ENCODE measurements around the gene PAFAH1B2. TPM values are rescaled to one million over a fixed set of nuclear protein-coding genes. Genes with fewer than 3 reads are reported as not detected.
A peak's percentile ranks its signal among the peaks of the same experiment; 100 is the strongest.
"Not testable (repeated sequence)": the region's sequence is repeated elsewhere in the genome, so short reads cannot be mapped to it uniquely, and the experiment has no call there.

The PAFAH1B2 gene
- total RNA-seq, 8 experiments from 2014 or later, result 56.8 to 115 (median 75.8) TPM

GRCh38 chr11:117107701-117108590 is 36.1 kb upstream of the PAFAH1B2 start:
- 17 to 76% (median 47%) methylated on average over 2 to 5 of the region's 5 CpGs; no CpG with 5 or more reads in 2 of the 10 experiments for WGBS, 10 experiments
- peak in 3 of 8 experiments; percentile 35 to 77 (median 69) for ATAC-seq (replicated peaks in 6 of 8)
- in situ Hi-C loops (cut with MboI; ENCODE audit: low pct_unique_long_range_greater_than_20kb in 2 of 9, low sequenced_read_pairs in 9 of 9, unreplicated experiment in 9 of 9), result loop anchor here in 8 of 9 experiments (10.0 to 25.0 kb wide), 5 partner anchors 221 to 321 kb away; partner anchors contain the start of genes APOA5 (in 1 of the 8) and ZPR1 (in 1 of the 8)
- Histone ChIP-seq H3K27ac (no peak overlapping the region), H3K4me3 (no peak overlapping the region), H3K4me1 (replicated peaks in 1 of 2) (no peaks in the 10 kb centered on the region)

- Histone ChIP-seq H3K4me3 (no peak overlapping the region), H3K4me1 (replicated peaks in 1 of 2) (no peaks in the 10 kb centered on the region), H3K27ac (no peak overlapping the region)
- in situ Hi-C loops (cut with MboI; ENCODE audit: low pct_unique_long_range_greater_than_20kb in 2 of 9, low sequenced_read_pairs in 9 of 9, unreplicated experiment in 9 of 9), result loop anchor here in 2 of 9 experiments (25.0 kb wide), 2 partner anchors 223 to 323 kb away; partner anchors contain the start of genes APOA5 (in 1 of the 2) and ZPR1 (in 1 of the 2)
- no peak for ATAC-seq (replicated peaks in 6 of 8)
- 80 to 90% (median 80%) methylated on average over 1 to 2 of the region's 39 CpGs; no CpG with 5 or more reads in 7 of the 10 experiments for WGBS, 10 experiments
Measured at GRCh38 chr11:117110294-117110950, 33.7 kb upstream of the PAFAH1B2 start.

- H3K4me3 ChIP-seq; H3K4me1 ChIP-seq (replicated peaks in 1 of 2); ATAC-seq (replicated peaks in 6 of 8); H3K27ac ChIP-seq: not testable (repeated sequence)
- in situ Hi-C loops (cut with MboI; ENCODE audit: low pct_unique_long_range_greater_than_20kb in 2 of 9, low sequenced_read_pairs in 9 of 9, unreplicated experiment in 9 of 9), result loop anchor here in 2 of 9 experiments (25.0 kb wide), 2 partner anchors 225 to 325 kb away; partner anchors contain the start of genes APOA5 (in 1 of the 2) and ZPR1 (in 1 of the 2)
- 0 to 100% (median 70%) methylated on average over 1 to 3 of the region's 3 CpGs; no CpG with 5 or more reads in 3 of the 10 experiments for whole genome bisulfite sequencing, 10 experiments
Measured at GRCh38 chr11:117112497-117112896, 31.6 kb upstream of the PAFAH1B2 start.

- WGBS, 10 experiments, result 57 to 100% (median 86%) methylated on average over 1 of the region's 1 CpG; no CpG with 5 or more reads in 7 of the 10 experiments
Measured at GRCh38 chr11:117112939-117113338, 31.1 kb upstream of the PAFAH1B2 start.

GRCh38 chr11:117117681-117118080 is 26.4 kb upstream of the PAFAH1B2 start:
- H3K4me3 ChIP-seq, result no peak overlapping the region
- ATAC-seq (replicated peaks in 6 of 8), result peak in 1 of 8 experiments; percentile 27
- H3K27ac ChIP-seq, result no peak overlapping the region
- in situ Hi-C loops (cut with MboI; ENCODE audit: low pct_unique_long_range_greater_than_20kb in 2 of 9, low sequenced_read_pairs in 9 of 9, unreplicated experiment in 9 of 9), result loop anchor here in 2 of 9 experiments (25.0 kb wide), 2 partner anchors 230 to 330 kb away; partner anchors contain the start of genes APOA5 (in 1 of the 2) and ZPR1 (in 1 of the 2)
- no peaks in the 10 kb centered on the region for H3K4me1 ChIP-seq (replicated peaks in 1 of 2)

More at GRCh38 chr11:117112939-117113338, 31.1 kb upstream of the PAFAH1B2 start:
- ATAC-seq (replicated peaks in 6 of 8); H3K4me3 ChIP-seq; H3K27ac ChIP-seq; H3K4me1 ChIP-seq (replicated peaks in 1 of 2): not testable (repeated sequence)
- in situ Hi-C loops (cut with MboI; ENCODE audit: low pct_unique_long_range_greater_than_20kb in 2 of 9, low sequenced_read_pairs in 9 of 9, unreplicated experiment in 9 of 9), result loop anchor here in 2 of 9 experiments (25.0 kb wide), 2 partner anchors 226 to 326 kb away; partner anchors contain the start of genes APOA5 (in 1 of the 2) and ZPR1 (in 1 of the 2)

GRCh38 chr11:117121176-117121575 is 22.9 kb upstream of the PAFAH1B2 start:
- H3K4me1 ChIP-seq (replicated peaks in 1 of 2), result no peaks in the 10 kb centered on the region
- H3K27ac ChIP-seq, result no peak overlapping the region
- ATAC-seq (replicated peaks in 6 of 8), result no peak
- in situ Hi-C loops (cut with MboI; ENCODE audit: low pct_unique_long_range_greater_than_20kb in 2 of 9, low sequenced_read_pairs in 9 of 9, unreplicated experiment in 9 of 9), result loop anchor here in 2 of 9 experiments (25.0 kb wide), 2 partner anchors 234 to 334 kb away; partner anchors contain the start of genes APOA5 (in 1 of the 2) and ZPR1 (in 1 of the 2)
- H3K4me3 ChIP-seq, result no peak overlapping the region

GRCh38 chr11:117122556-117122955 is 21.5 kb upstream of the PAFAH1B2 start:
- Histone ChIP-seq H3K4me1 (replicated peaks in 1 of 2) (no peaks in the 10 kb centered on the region), H3K27ac (no peak overlapping the region), H3K4me3 (no peak overlapping the region)
- WGBS, 10 experiments, result 26 to 100% (median 73%) methylated on average over 1 to 3 of the region's 5 CpGs; no CpG with 5 or more reads in 2 of the 10 experiments
- ATAC-seq (replicated peaks in 6 of 8), result no peak
- in situ Hi-C loops (cut with MboI; ENCODE audit: low pct_unique_long_range_greater_than_20kb in 2 of 9, low sequenced_read_pairs in 9 of 9, unreplicated experiment in 9 of 9), result loop anchor here in 2 of 9 experiments (25.0 kb wide), 2 partner anchors 235 to 335 kb away; partner anchors contain the start of genes APOA5 (in 1 of the 2) and ZPR1 (in 1 of the 2)

GRCh38 chr11:117126223-117126965 is 17.7 kb upstream of the PAFAH1B2 start:
- WGBS, 10 experiments, result 57 to 100% (median 76%) methylated on average over 1 to 7 of the region's 7 CpGs; no CpG with 5 or more reads in 2 of the 10 experiments

GRCh38 chr11:117127171-117127901 is 16.8 kb upstream of the PAFAH1B2 start:
- no peak for ATAC-seq (replicated peaks in 6 of 8)
- Histone ChIP-seq H3K4me1 (replicated peaks in 1 of 2) (no peaks in the 10 kb centered on the region), H3K4me3 (no peak overlapping the region), H3K27ac (no peak overlapping the region)
- 17 to 100% (median 69%) methylated on average over 1 to 6 of the region's 6 CpGs for whole genome bisulfite sequencing, 10 experiments
- in situ Hi-C loops (cut with MboI; ENCODE audit: low pct_unique_long_range_greater_than_20kb in 2 of 9, low sequenced_read_pairs in 9 of 9, unreplicated experiment in 9 of 9), result no loop called here

More at GRCh38 chr11:117126223-117126965, 17.7 kb upstream of the PAFAH1B2 start:
- H3K27ac ChIP-seq, result no peak overlapping the region
- no peaks in the 10 kb centered on the region for H3K4me1 ChIP-seq (replicated peaks in 1 of 2)
- H3K4me3 ChIP-seq, result no peak overlapping the region
- no peak for ATAC-seq (replicated peaks in 6 of 8)
- in situ Hi-C loops (cut with MboI; ENCODE audit: low pct_unique_long_range_greater_than_20kb in 2 of 9, low sequenced_read_pairs in 9 of 9, unreplicated experiment in 9 of 9), result no loop called here

- no peak for ATAC-seq (replicated peaks in 6 of 8)
- in situ Hi-C loops (cut with MboI; ENCODE audit: low pct_unique_long_range_greater_than_20kb in 2 of 9, low sequenced_read_pairs in 9 of 9, unreplicated experiment in 9 of 9), result no loop called here
- no peak overlapping the region for H3K4me3 ChIP-seq
- no peaks in the 10 kb centered on the region for H3K4me1 ChIP-seq (replicated peaks in 1 of 2)
- H3K27ac ChIP-seq, result no peak overlapping the region
- 37 to 87% (median 70%) methylated on average over 1 to 4 of the region's 4 CpGs; no CpG with 5 or more reads in 3 of the 10 experiments for WGBS, 10 experiments
Measured at GRCh38 chr11:117128289-117128688, 15.8 kb upstream of the PAFAH1B2 start.

- H3K4me1 ChIP-seq (replicated peaks in 1 of 2); ATAC-seq (replicated peaks in 6 of 8); H3K27ac ChIP-seq; in situ Hi-C loops (cut with MboI; ENCODE audit: low pct_unique_long_range_greater_than_20kb in 2 of 9, low sequenced_read_pairs in 9 of 9, unreplicated experiment in 9 of 9); H3K4me3 ChIP-seq: not testable (repeated sequence)
- WGBS, 10 experiments, result 20 to 100% (median 87%) methylated on average over 1 to 5 of the region's 7 CpGs; no CpG with 5 or more reads in 2 of the 10 experiments
Measured at GRCh38 chr11:117130396-117130795, 13.7 kb upstream of the PAFAH1B2 start.

Data from motor neuron (in vitro differentiated cells).